Muscle layer of colon (tissue), 2 donors: ENCODE results near the gene KAT7.

Experiments used
- H3K27ac ChIP-seq: one replicate; pipeline ENCODE4 v1.7.0; 2013; ENCODE audit warnings: low read depth, mild to moderate bottlenecking, low read length, moderate library complexity
- H3K27me3 ChIP-seq, 2 donors: one replicate each; pipeline ENCODE4 v1.7.0; 2013; ENCODE audit warnings: low read length in 2 of 2, mild to moderate bottlenecking in 2 of 2; ENCODE audit not compliant: insufficient read depth in 2 of 2, control insufficient read depth in 1 of 2
- H3K36me3 ChIP-seq: one replicate; pipeline ENCODE4 v1.7.0; 2013; ENCODE audit warnings: mild to moderate bottlenecking, low read length; ENCODE audit not compliant: insufficient read depth
- H3K4me1 ChIP-seq: one replicate; pipeline ENCODE4 v1.7.0; 2013; ENCODE audit warnings: mild to moderate bottlenecking, low read length; ENCODE audit not compliant: insufficient read depth
- H3K4me3 ChIP-seq, 2 donors: one replicate each; pipeline ENCODE4 v1.7.0; 2013; ENCODE audit warnings: low read length in 2 of 2, low read depth in 1 of 2, mild to moderate bottlenecking in 1 of 2, moderate library complexity in 1 of 2
- H3K9ac ChIP-seq: one replicate; pipeline ENCODE4 v1.7.0; 2013; ENCODE audit warnings: low read length
- H3K9me3 ChIP-seq: one replicate; pipeline ENCODE4 v1.7.0; 2013; ENCODE audit warnings: mild to moderate bottlenecking, low read length
- donor health status: abdominal sarcoma.
- donor health status: Adenocarcinoma of cecum.

The KAT7 gene

DNA sequence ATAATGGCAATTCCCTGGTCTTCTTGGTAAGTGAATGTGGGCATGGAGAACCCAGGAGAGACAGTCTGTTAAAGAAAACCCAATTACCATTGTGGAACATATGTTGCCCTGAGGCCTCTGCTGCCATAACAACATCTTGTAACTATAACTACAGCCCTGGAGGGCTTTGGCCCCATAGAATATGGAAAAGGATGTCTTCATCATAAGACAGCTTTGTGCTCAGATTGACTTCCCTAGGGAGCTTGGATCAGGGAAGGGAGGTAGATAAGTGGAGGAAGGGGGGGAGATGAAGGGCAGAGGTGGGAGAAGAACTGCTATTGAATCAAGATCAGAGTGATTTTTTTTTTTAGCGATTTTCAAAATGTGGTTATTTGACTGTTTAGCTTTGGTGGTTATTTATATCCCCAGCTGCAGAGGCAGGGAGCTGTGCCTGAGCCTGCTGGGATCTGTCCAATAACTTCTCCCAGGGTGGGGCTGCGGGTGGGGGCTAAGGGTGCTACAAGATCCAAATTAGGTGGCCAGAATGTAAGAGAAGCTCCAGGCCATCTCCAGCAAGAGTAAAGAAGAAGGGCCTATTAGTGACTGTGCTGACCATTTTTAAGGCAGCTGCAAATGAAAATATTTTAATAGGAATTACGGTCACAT lies 5.3 kb upstream of the KAT7 start:
- Histone ChIP-seq H3K4me3 (peak overlapping the region in 1 of 2 donors; percentile 25), H3K9ac (peak overlapping the region; percentile 23), H3K27me3 (no peaks in the 10 kb centered on the region), H3K4me1 (peaks cover 60% of the 10 kb centered on the region), H3K9me3 (no peaks in the 10 kb centered on the region), H3K36me3 (no peaks in the 10 kb centered on the region), H3K27ac (peak overlapping the region; percentile 77)

DNA sequence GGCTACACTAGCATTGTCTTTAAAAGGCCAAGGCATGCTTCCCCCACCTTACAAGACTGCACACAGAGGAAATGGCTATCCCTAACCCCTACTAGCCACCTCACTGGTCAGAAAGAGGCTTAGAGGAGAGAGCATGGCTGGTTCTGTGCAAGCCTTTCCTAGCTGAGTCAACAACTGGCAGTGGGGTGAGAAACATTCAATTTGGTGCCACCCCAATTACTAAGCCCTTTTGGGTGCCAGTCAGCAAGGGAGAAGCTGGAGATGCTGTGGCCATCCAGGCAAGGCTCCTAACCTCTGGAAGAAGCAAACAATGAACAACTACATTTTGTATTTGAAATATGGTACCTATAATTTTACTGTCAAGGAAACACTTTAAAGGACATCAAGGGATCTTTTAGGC lies 4.7 kb upstream of the KAT7 start:
- H3K9ac ChIP-seq, result no peak overlapping the region
- H3K4me3 ChIP-seq, result no peak overlapping the region
- no peaks in the 10 kb centered on the region for H3K9me3 ChIP-seq
- H3K27me3 ChIP-seq, result no peaks in the 10 kb centered on the region
- H3K36me3 ChIP-seq, result no peaks in the 10 kb centered on the region
- peaks cover 55% of the 10 kb centered on the region for H3K4me1 ChIP-seq
- H3K27ac ChIP-seq, result peak overlapping the region; percentile 77

DNA sequence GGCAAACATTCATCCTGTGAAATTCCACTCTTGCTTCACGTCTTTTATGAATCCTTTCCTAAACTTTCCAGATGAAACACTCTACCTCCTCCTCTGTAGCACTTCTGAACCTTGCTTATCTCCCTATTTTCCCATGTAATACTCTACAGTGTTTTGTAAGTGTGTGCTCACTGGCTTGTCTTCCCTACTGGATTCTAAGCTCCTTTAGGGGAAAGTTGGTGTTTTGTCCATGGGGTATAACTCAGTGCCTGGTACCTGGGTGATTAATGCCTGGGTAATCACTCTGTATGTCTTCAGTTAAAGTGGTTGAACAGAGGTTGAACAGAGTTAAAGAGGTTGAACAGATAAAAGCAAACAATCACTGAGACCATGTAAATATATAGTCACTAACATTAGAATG lies 3.8 kb upstream of the KAT7 start:
- Histone ChIP-seq H3K9me3 (no peaks in the 10 kb centered on the region), H3K4me3 (no peak overlapping the region), H3K4me1 (peaks cover 50% of the 10 kb centered on the region), H3K27ac (no peak overlapping the region), H3K27me3 (no peaks in the 10 kb centered on the region), H3K36me3 (no peaks in the 10 kb centered on the region), H3K9ac (no peak overlapping the region)

DNA sequence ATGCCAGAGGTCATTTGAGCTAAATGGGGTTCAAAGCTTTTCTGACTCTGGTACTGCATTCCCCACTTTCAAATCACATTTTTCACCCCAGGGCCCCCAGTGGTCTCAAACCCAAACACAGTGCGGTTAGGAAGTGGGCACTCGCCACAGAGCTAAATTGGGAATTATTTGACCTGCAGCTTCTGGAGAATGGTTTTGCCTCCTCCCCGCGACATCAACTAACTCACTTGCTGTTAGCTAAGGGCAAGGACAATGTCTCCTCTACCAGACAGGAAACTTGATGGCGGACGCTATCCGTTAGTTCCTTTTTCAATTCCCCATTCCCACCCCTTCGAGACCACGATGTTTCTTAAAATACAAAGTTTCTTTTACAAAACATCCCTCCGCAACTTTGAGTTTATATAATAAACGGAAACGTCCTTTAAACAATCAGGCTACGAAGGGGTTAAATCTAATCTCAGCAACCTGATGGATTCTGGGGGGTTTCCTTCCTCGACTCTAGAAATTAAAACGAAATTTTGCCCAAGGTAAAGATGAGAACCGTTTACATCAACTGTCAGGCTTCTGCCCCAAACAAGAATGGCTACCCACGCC lies 500 bp upstream of the KAT7 start:
- Histone ChIP-seq H3K9ac (peak overlapping the region; percentile 69), H3K4me1 (peaks cover 55% of the 10 kb centered on the region), H3K27me3 (no peaks in the 10 kb centered on the region)

DNA sequence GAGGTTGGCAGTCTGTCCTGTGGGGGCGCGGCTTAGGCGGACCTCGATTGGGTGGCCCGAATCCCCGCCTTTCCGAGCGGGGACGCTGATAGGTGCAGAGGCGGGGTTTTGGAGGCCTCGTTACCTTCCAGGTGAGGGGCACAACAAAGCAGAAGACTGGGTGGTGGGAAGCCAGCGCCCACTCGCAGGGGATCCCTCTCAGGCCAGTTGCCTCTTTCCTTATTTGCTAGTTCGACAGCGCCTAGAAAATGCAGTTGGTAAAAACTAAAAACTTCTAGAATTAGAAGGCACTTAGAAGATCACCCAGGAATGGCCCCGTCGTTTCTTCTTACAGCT lies 730 bp downstream of the KAT7 start:
- H3K9ac ChIP-seq, result no peak overlapping the region
- H3K27me3 ChIP-seq, result no peaks in the 10 kb centered on the region
- H3K4me1 ChIP-seq, result peaks cover 47% of the 10 kb centered on the region
- no peaks in the 10 kb centered on the region for H3K9me3 ChIP-seq
- peaks cover 17% of the 10 kb centered on the region for H3K36me3 ChIP-seq
- H3K27ac ChIP-seq, result no peak overlapping the region
- peak overlapping the region; percentile 20 to 47 for H3K4me3 ChIP-seq

More for the DNA sequence above, 500 bp upstream of the KAT7 start:
- H3K4me3 ChIP-seq, result peak overlapping the region; percentile 25 to 81
- peak overlapping the region; percentile 100 for H3K27ac ChIP-seq
- no peaks in the 10 kb centered on the region for H3K9me3 ChIP-seq
- peaks cover 11% of the 10 kb centered on the region for H3K36me3 ChIP-seq

DNA sequence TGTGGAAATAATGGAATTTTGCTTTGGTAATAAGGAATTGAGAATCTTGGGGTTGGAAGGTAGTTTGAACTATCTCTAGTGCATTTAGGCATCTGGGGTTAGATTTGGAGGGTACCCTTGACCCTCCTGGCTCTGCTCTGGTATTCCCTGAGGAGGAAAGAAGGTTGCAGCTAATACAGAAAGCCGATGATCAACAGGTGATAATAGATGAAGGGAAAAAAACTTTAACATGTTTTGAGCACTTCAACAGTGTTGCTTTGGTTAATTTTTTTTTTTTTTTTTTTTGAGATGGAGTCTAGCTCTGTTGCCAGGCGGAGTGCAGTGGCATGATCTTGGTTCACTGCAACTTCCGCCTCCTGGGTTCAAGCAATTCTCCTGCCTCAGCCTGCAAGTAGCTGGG lies 4.8 kb downstream of the KAT7 start:
- Histone ChIP-seq H3K27ac (no peak overlapping the region), H3K4me3 (no peak overlapping the region), H3K9ac (no peak overlapping the region), H3K9me3 (no peaks in the 10 kb centered on the region), H3K4me1 (peaks cover 26% of the 10 kb centered on the region), H3K27me3 (no peaks in the 10 kb centered on the region), H3K36me3 (peaks cover 36% of the 10 kb centered on the region)

DNA sequence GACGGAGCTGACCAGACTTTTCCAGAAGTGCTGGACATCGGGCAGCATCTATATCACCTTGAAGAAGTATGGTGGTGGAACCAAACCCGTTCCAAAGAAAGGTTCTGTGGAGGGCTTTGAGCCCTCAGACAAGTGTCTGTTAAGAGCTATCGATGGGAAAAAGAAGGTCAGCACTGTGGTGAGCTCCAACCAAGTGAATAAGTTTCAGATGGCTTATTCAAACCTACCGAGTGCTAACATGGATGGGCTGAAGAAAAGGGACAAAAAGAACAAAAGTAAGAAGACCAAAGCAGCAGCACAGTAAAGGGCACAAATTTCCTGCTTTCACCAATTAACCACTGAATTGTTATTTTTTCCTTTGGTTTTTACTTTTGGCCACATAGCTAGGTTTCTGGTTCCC lies 6.9 kb downstream of the KAT7 start:
- no peaks in the 10 kb centered on the region for H3K27me3 ChIP-seq
- no peaks in the 10 kb centered on the region for H3K9me3 ChIP-seq
- no peak overlapping the region for H3K27ac ChIP-seq
- no peak overlapping the region for H3K9ac ChIP-seq
- peaks cover 51% of the 10 kb centered on the region for H3K36me3 ChIP-seq
- H3K4me3 ChIP-seq, result no peak overlapping the region
- peaks cover 15% of the 10 kb centered on the region for H3K4me1 ChIP-seq

DNA sequence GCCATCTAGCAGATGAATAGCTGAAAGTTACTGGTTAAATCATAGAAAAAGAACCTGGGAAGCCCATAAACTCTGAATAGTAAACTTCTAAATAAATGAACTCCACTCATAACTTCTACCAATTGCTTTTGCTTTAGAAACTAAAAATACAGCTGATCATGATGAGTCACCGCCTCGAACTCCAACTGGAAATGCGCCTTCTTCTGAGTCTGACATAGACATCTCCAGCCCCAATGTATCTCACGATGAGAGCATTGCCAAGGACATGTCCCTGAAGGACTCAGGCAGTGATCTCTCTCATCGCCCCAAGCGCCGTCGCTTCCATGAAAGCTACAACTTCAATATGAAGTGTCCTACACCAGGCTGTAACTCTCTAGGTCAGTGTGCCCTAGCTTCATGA lies 9.7 kb downstream of the KAT7 start:
- H3K4me3 ChIP-seq, result no peak overlapping the region
- peaks cover 53% of the 10 kb centered on the region for H3K36me3 ChIP-seq
- no peak overlapping the region for H3K9ac ChIP-seq
- H3K9me3 ChIP-seq, result no peaks in the 10 kb centered on the region
- no peak overlapping the region for H3K27ac ChIP-seq
- no peaks in the 10 kb centered on the region for H3K27me3 ChIP-seq
- H3K4me1 ChIP-seq, result peaks cover 2% of the 10 kb centered on the region

DNA sequence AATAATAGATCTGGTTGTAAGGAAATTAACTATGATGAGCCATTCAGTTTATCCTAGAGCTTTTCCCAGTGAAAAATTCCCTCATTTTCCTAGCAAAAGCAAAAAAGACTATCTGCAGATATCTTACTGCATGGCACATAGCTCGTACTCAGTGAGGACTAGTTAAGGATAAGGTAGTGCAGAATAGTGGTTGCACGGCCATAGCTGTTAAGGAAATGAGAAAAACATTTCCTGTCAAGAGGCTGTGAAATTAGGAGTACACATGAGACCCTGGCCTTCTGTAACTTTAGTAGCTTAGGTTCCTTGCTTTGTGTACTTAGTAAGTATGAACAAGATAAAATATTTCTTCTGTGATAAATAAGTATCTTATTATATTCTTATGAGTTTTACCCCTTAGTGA lies 10.3 kb downstream of the KAT7 start:
- no peak overlapping the region for H3K9ac ChIP-seq

DNA sequence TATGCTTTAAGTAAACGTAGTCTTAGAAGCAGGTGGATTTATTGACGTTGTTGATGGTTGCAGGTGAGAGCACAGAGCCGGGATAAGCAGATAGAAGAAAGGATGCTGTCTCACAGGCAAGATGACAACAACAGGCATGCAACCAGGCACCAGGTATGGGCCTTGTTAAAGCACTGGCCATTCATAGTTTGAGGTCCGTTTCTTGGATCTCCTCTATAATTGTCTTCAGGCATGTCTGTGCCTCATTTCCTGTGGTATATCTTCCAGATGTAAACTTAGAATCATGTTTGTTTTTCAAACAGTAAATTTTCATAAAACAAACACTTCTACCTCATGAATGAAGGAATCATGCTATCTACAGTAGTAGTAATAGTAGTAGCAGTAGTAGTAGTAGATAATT lies 20.6 kb downstream of the KAT7 start:
- H3K9ac ChIP-seq, result no peak overlapping the region
- no peaks in the 10 kb centered on the region for H3K27me3 ChIP-seq
- H3K9me3 ChIP-seq, result no peaks in the 10 kb centered on the region
- H3K36me3 ChIP-seq, result peaks cover 62% of the 10 kb centered on the region
- H3K4me3 ChIP-seq, result no peak overlapping the region
- H3K27ac ChIP-seq, result no peak overlapping the region
- no peaks in the 10 kb centered on the region for H3K4me1 ChIP-seq

More for the DNA sequence above, 10.3 kb downstream of the KAT7 start:
- H3K4me3 ChIP-seq, result no peak overlapping the region
- H3K36me3 ChIP-seq, result peaks cover 51% of the 10 kb centered on the region
- no peak overlapping the region for H3K27ac ChIP-seq
- H3K27me3 ChIP-seq, result no peaks in the 10 kb centered on the region
- no peaks in the 10 kb centered on the region for H3K9me3 ChIP-seq
- H3K4me1 ChIP-seq, result no peaks in the 10 kb centered on the region

DNA sequence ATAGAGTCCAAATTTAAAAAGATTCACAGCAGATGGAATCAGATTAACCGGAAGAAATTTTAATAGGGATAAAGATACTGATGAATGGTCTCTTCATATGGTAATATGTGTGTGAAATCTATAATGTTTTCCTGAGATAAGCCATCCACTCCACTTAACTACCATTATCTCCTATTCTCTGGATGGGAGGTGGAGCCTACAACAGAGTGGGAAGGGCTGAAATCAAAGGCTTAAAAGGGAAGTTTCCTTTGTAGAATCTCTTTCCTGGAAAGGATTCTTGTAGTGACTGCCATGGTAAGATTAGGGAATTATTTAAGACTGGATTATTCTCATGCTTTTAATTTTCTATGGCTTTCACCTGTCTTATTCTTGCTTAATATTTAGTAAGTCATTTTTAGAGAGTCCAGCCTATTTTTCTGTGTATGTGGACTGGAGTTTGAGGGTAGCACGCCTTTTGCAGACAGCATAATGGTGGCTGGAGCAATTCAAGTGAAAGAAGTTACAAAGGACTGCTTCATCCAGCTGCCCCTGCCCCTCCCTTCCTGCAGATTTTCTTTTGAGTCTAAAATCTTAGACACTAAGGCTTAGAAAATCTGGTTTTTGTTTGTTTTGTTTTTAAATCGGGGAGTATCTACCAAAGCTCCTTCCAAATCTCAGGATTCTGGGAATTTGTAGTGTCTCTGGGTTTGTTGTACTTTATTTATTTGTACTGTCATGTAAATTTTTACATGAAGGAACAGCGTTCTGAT lies 26.5 kb downstream of the KAT7 start:
- Histone ChIP-seq H3K27ac (no peak overlapping the region), H3K27me3 (no peaks in the 10 kb centered on the region), H3K36me3 (peaks cover 62% of the 10 kb centered on the region), H3K4me3 (no peak overlapping the region), H3K9me3 (no peaks in the 10 kb centered on the region), H3K9ac (no peak overlapping the region), H3K4me1 (peaks cover 8% of the 10 kb centered on the region)
